NCI-H460 (cell line): ENCODE measurements around the gene ABCC8. TPM values are rescaled to one million over a fixed set of nuclear protein-coding genes. Genes with fewer than 3 reads are reported as not detected.

Source experiments
- DNase-seq: peaks from one replicate; pipeline ENCODE4 v3.0.0-alpha.2; 2016; ENCODE audit warnings: low read depth; ENCODE audit errors: extremely low read depth
- total RNA-seq: library from RNA; depleted of rRNA; stranded (reverse); fragments of >200 nt; shearing (Covaris generic); gene quantifications from 2 replicates; pipeline ENCODE4 v1.2.3, GENCODE V29; 2014

The ABCC8 gene
- total RNA-seq, 1 experiment from 2014 or later = not detected

- DNase-seq = no peak
Observed at GRCh38 chr11:17506942-17507341, 30.3 kb upstream of the ABCC8 start.

- DNase-seq = no peak
Observed at GRCh38 chr11:17506314-17506713, 29.7 kb upstream of the ABCC8 start.

- no peak for DNase-seq
Observed at GRCh38 chr11:17505146-17505545, 28.5 kb upstream of the ABCC8 start.

- DNase-seq = peak; percentile 49
Observed at GRCh38 chr11:17504330-17505107, 27.9 kb upstream of the ABCC8 start.

GRCh38 chr11:17502630-17503029, 26.0 kb upstream of the ABCC8 start:
- DNase-seq = no peak

GRCh38 chr11:17500673-17501072, 24.0 kb upstream of the ABCC8 start:
- DNase-seq = no peak

GRCh38 chr11:17498475-17498874, 21.8 kb upstream of the ABCC8 start:
- DNase-seq = no peak

GRCh38 chr11:17498058-17498457, 21.4 kb upstream of the ABCC8 start:
- DNase-seq = no peak

GRCh38 chr11:17496406-17496805, 19.8 kb upstream of the ABCC8 start:
- no peak for DNase-seq

GRCh38 chr11:17494019-17494418, 17.4 kb upstream of the ABCC8 start:
- no peak for DNase-seq

GRCh38 chr11:17490938-17491337, 14.3 kb upstream of the ABCC8 start:
- no peak for DNase-seq

GRCh38 chr11:17490232-17490631, 13.6 kb upstream of the ABCC8 start:
- no peak for DNase-seq

- no peak for DNase-seq
Observed at GRCh38 chr11:17489751-17490150, 13.1 kb upstream of the ABCC8 start.

- no peak for DNase-seq
Observed at GRCh38 chr11:17488563-17488962, 11.9 kb upstream of the ABCC8 start.

GRCh38 chr11:17486646-17487045, 10.0 kb upstream of the ABCC8 start:
- no peak for DNase-seq

- no peak for DNase-seq
Observed at GRCh38 chr11:17483505-17483904, 6.9 kb upstream of the ABCC8 start.

- DNase-seq = no peak
Observed at GRCh38 chr11:17481905-17482304, 5.3 kb upstream of the ABCC8 start.

- DNase-seq = peak; percentile 42
Observed at GRCh38 chr11:17479284-17480214, 2.9 kb upstream of the ABCC8 start.

GRCh38 chr11:17478070-17478469, 1.4 kb upstream of the ABCC8 start:
- DNase-seq = no peak

- DNase-seq = no peak
Observed at GRCh38 chr11:17477361-17477760, 716 bp upstream of the ABCC8 start.

- DNase-seq = no peak
Observed at GRCh38 chr11:17477084-17477333, 364 bp upstream of the ABCC8 start.

- DNase-seq = no peak
Observed at GRCh38 chr11:17475666-17476316, 854 bp downstream of the ABCC8 start.
